B cell (primary cell): ENCODE data around the gene ACAN. TPM values are rescaled to one million over a fixed set of nuclear protein-coding genes. Genes with fewer than 3 reads are reported as not detected.

Experiments used
- ATAC-seq: fragments of 200-7000 bp; cut with Tn5 transposase; one replicate; pipeline ENCODE4 v1.10.0; 2021; ENCODE audit warnings: low read depth, mild to moderate bottlenecking, moderate number of reproducible peaks, moderate library complexity
- CTCF ChIA-PET: fragments of 350-600 bp; sonication (Branson Sonifier 250); formaldehyde crosslinking; loops from one replicate; lab custom pipeline; 2021; ENCODE audit warnings: antibody characterized with exemption, inconsistent platforms; lab: Charles Lee
- POLR2A ChIA-PET: fragments of 350-600 bp; sonication (Branson Sonifier 250); formaldehyde crosslinking; loops from one replicate; lab custom pipeline; 2021; ENCODE audit warnings: antibody characterized with exemption; lab: Charles Lee
- DNase-seq: peaks from one replicate; pipeline ENCODE4 v3.0.0; 2013
- H2AFZ ChIP-seq: 2 replicates; pipeline ENCODE4 v1.6.1; 2012; ENCODE audit warnings: mild to moderate bottlenecking, low read depth, low read length; ENCODE audit not compliant: insufficient read depth, poor library complexity, severe bottlenecking
- H3K27ac ChIP-seq, 2 donors: 1 replicate in 1 of 2; 2 replicates in 1 of 2; pipeline ENCODE4 v1.5.1; 2012 to 2013; ENCODE audit warnings: low read length in 2 of 2, mild to moderate bottlenecking in 2 of 2, moderate library complexity in 1 of 2
- H3K27me3 ChIP-seq, 4 experiments: fragments of 200-600 bp in 1 of 4; sonication (generic) in 1 of 4; replicated peaks in 1 of 4; 1 replicate in 2 of 4; 2 replicates in 2 of 4; pipeline versions ENCODE4 v1.6.1 to v1.7.0; 2013 to 2016; ENCODE audit warnings: low read length in 3 of 4, mild to moderate bottlenecking in 2 of 4, mixed read lengths in 1 of 4, moderate library complexity in 1 of 4; ENCODE audit not compliant: insufficient read depth in 4 of 4, control insufficient read depth in 3 of 4; ENCODE audit errors: control extremely low read depth in 1 of 4
- H3K36me3 ChIP-seq, 2 experiments: replicated peaks in 1 of 2; 1 replicate in 1 of 2; 2 replicates in 1 of 2; pipeline versions ENCODE4 v1.6.1 to v1.7.1; 2013; ENCODE audit warnings: low read length in 1 of 2; ENCODE audit not compliant: insufficient read depth in 2 of 2, control insufficient read depth in 1 of 2; ENCODE audit errors: control extremely low read depth in 1 of 2, extremely low read depth in 1 of 2
- H3K4me1 ChIP-seq, 2 donors: fragments of 200-600 bp in 1 of 2; sonication (generic) in 1 of 2; 1 replicate in 1 of 2; 2 replicates in 1 of 2; pipeline versions ENCODE4 v1.5.1 to v1.6.1; 2013 to 2017; ENCODE audit warnings: low read length in 2 of 2; ENCODE audit not compliant: control insufficient read depth in 2 of 2, insufficient read depth in 2 of 2
- H3K4me2 ChIP-seq: replicated peaks from 2 replicates; pipeline ENCODE3; 2012; ENCODE audit warnings: mild to moderate bottlenecking, low read depth, low read length; ENCODE audit not compliant: poor library complexity, severe bottlenecking
- H3K4me3 ChIP-seq, 5 experiments: fragments of 200-600 bp in 1 of 5; sonication (generic) in 1 of 5; 1 replicate in 3 of 5; 2 replicates in 2 of 5; pipeline versions ENCODE4 v1.5.1 to v1.7.0; 2011 to 2016; ENCODE audit warnings: low read length in 4 of 5, mild to moderate bottlenecking in 4 of 5, low read depth in 2 of 5, control low read depth in 1 of 5, moderate library complexity in 1 of 5; ENCODE audit not compliant: insufficient read depth in 1 of 5; ENCODE audit errors: control extremely low read depth in 1 of 5, extremely low read depth in 1 of 5
- H3K79me2 ChIP-seq: fragments of 200-600 bp; sonication (generic); one replicate; pipeline ENCODE4 v1.6.0; 2016; ENCODE audit warnings: low read length; ENCODE audit not compliant: control insufficient read depth, insufficient read depth
- H3K9ac ChIP-seq: fragments of 200-600 bp; sonication (generic); 2 replicates; pipeline ENCODE4 v1.6.1; 2017; ENCODE audit warnings: mild to moderate bottlenecking, low read length, moderate library complexity
- H3K9me3 ChIP-seq, 3 donors: one replicate each; pipeline versions ENCODE4 v1.6.1 to v1.7.1; 2013; ENCODE audit warnings: low read length in 2 of 3; ENCODE audit not compliant: control insufficient read depth in 2 of 3, insufficient read depth in 1 of 3; ENCODE audit errors: control extremely low read depth in 1 of 3
- H4K20me1 ChIP-seq: 2 replicates; pipeline ENCODE4 v1.6.0; 2012; ENCODE audit warnings: mild to moderate bottlenecking, low read length; ENCODE audit not compliant: insufficient read depth, control insufficient read depth, poor library complexity, severe bottlenecking
- H3K27ac Mint-ChIP-seq: one replicate; pipeline ENCODE4 v1.8.0; 2021; ENCODE audit warnings: mixed read lengths
- H3K27me3 Mint-ChIP-seq: one replicate; pipeline ENCODE4 v1.8.0; 2021; ENCODE audit warnings: mixed read lengths
- H3K4me1 Mint-ChIP-seq: one replicate; pipeline ENCODE4 v1.8.0; 2021; ENCODE audit warnings: mixed read lengths
- H3K4me3 Mint-ChIP-seq: one replicate; pipeline ENCODE4 v1.8.0; 2021; ENCODE audit warnings: mixed read lengths
- H3K9me3 Mint-ChIP-seq: one replicate; pipeline ENCODE4 v1.8.0; 2022; ENCODE audit warnings: mixed read lengths; ENCODE audit not compliant: insufficient read depth
- EZH2 ChIP-seq: IDR thresholded peaks from 2 replicates; pipeline ENCODE4 v1.6.1; 2012; ENCODE audit warnings: borderline replicate concordance, low read depth, mild to moderate bottlenecking, moderate library complexity, low read length; ENCODE audit not compliant: insufficient read depth, poor library complexity, severe bottlenecking
- WGBS: methylation state at CpG from one replicate; pipeline ENCODE4 v1.1.5; 2013; ENCODE audit warnings: missing lambda C conversion rate; ENCODE audit not compliant: insufficient coverage; 5-methylcytosine and 5-hydroxymethylcytosine counted together
- intact Hi-C: fragments of 100-400 bp; cut with micrococcal nuclease; formaldehyde crosslinking; loops from one replicate; pipeline ENCODE4 v1.10.0; 2022
- polyA plus RNA-seq: library from polyadenylated mRNA; depleted of rRNA; stranded (reverse); fragments of >200 nt; gene quantifications from 2 replicates; pipeline ENCODE4 v1.2.3, GENCODE V29; 2012
- total RNA-seq, 2 donors: library from RNA; stranded (reverse); fragments of 120-200 nt in 1 of 2; gene quantifications; 1 replicate in 1 of 2; 2 replicates in 1 of 2; pipeline versions ENCODE4 v1.2.3 to v1.2.4, GENCODE V29; 2013 to 2022
- TF ChIP-seq, protein P1 (sequence below): fragments of 200-600 bp; IDR thresholded peaks from one replicate; pipeline ENCODE4 v1.8.0; 2022; ENCODE audit warnings: antibody characterized with exemption, mild to moderate bottlenecking

ACAN gene
- total and polyA plus RNA-seq, 2 donors (not counting 1 experiment from before 2014, with no cell fraction given), result 0.01 TPM; not detected in 1

DNA sequence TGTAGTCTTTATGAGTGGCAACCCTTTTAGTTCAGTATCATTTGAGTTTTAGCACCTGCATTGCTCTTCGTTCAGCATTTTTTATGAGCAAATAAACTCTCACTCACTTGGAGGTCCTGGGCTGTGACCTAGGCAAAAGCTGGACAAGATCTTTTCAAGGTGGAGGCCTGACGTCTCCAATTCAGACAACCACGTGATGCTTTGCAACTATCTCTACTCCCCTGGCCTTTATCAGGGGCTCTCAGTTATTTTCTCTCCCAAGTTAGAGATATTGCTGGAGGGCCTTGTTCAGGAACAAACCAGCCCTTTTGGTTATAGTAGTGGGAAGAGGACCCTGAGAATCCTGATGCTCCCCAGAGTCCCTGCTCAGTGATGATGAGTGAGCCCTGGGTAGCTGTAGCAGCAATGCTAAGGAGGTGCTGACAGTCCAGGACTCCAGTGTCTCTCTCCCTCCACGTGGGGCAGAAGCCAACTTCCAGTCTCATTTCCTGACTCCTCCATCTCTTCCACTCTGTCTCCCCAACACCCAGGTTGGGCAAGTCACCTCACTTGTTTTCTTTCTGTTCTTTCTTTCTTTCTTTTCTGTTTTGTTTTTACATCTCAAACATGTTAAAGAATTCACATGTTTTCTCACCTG is 61.7 kb downstream of the ACAN start:
- 54% methylated on average over 2 of the region's 4 CpGs for WGBS
- POLR2A ChIA-PET, result no interaction called here
- CTCF ChIA-PET, result interaction anchor here (0.5 kb wide), 1 partner anchor 22 kb away, joined by 3 read pairs; no protein-coding TSS in a partner anchor
- Histone ChIP-seq H3K4me2 (no peak overlapping the region), H3K36me3 (no peaks in the 10 kb centered on the region), H4K20me1 (no peaks in the 10 kb centered on the region), H3K4me3 (no peak overlapping the region), H3K79me2 (no peaks in the 10 kb centered on the region), H3K4me1 (no peaks in the 10 kb centered on the region), H3K27ac (no peak overlapping the region), H2AFZ (no peak overlapping the region), H3K9ac (no peak overlapping the region), H3K9me3 (peaks cover 0 to 2% (median 0%) of the 10 kb centered on the region in 3 donors), H3K27me3 (peaks cover 0 to 3% (median 0%) of the 10 kb centered on the region in 4 experiments)
- H3K4me1 Mint-ChIP-seq, result no peaks in the 10 kb centered on the region
- no peak for TF ChIP-seq EZH2
- TF ChIP-seq, protein P1, sequence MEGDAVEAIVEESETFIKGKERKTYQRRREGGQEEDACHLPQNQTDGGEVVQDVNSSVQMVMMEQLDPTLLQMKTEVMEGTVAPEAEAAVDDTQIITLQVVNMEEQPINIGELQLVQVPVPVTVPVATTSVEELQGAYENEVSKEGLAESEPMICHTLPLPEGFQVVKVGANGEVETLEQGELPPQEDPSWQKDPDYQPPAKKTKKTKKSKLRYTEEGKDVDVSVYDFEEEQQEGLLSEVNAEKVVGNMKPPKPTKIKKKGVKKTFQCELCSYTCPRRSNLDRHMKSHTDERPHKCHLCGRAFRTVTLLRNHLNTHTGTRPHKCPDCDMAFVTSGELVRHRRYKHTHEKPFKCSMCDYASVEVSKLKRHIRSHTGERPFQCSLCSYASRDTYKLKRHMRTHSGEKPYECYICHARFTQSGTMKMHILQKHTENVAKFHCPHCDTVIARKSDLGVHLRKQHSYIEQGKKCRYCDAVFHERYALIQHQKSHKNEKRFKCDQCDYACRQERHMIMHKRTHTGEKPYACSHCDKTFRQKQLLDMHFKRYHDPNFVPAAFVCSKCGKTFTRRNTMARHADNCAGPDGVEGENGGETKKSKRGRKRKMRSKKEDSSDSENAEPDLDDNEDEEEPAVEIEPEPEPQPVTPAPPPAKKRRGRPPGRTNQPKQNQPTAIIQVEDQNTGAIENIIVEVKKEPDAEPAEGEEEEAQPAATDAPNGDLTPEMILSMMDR, result no peak
- no peak overlapping the region for H3K27ac Mint-ChIP-seq
- DNase-seq (no peak), ATAC-seq (no peak)
- intact Hi-C loops, result no loop called here
- H3K27me3 Mint-ChIP-seq, result peaks cover 6% of the 10 kb centered on the region
- no peak overlapping the region for H3K4me3 Mint-ChIP-seq
- no peaks in the 10 kb centered on the region for H3K9me3 Mint-ChIP-seq

DNA sequence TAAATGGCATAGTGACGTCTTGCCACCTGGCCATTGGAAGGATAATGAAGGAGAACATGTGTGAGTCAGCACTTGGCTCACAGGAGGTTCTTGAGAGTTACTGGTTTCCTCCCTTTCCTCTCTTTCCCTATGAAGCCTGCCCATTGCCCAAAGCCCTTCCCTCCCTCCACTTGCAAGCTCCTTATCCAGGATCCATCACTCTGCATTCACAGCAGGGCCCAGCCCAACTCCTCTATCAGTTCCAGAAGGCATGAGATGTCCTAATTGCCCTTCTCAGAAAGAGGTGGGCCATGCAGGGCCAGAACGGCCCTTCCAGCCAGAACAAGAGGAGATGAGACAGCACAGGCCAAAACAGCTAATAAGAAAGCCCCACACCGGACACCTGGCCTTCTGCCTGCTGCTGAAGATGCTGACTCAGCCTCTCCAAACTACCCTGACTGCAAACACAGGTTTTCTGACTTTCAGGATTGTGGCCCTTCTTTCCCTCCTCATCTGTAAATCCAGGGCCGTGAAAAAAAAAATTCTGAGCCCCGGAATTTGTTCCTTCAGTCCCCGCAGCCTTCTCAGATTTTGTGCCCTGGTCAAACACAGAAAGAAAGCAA is 62.4 kb downstream of the ACAN start:
- Histone ChIP-seq H3K4me1 (no peaks in the 10 kb centered on the region), H3K79me2 (no peaks in the 10 kb centered on the region), H3K4me2 (no peak overlapping the region), H4K20me1 (no peaks in the 10 kb centered on the region), H3K27ac (no peak overlapping the region), H3K27me3 (peaks cover 0 to 3% (median 0%) of the 10 kb centered on the region in 4 experiments), H3K4me3 (no peak overlapping the region), H3K9me3 (peaks cover 0 to 2% (median 0%) of the 10 kb centered on the region in 3 donors), H2AFZ (no peak overlapping the region), H3K9ac (no peak overlapping the region), H3K36me3 (no peaks in the 10 kb centered on the region)
- 84% methylated on average over 5 of the region's 6 CpGs for WGBS
- no peaks in the 10 kb centered on the region for H3K4me1 Mint-ChIP-seq
- POLR2A ChIA-PET, result no interaction called here
- ATAC-seq, result no peak
- DNase-seq, result no peak
- CTCF ChIA-PET, result no interaction called here
- H3K27me3 Mint-ChIP-seq, result peaks cover 8% of the 10 kb centered on the region
- H3K27ac Mint-ChIP-seq, result no peak overlapping the region
- no peak overlapping the region for H3K4me3 Mint-ChIP-seq
- TF ChIP-seq, protein P1, result no peak
- no peak for TF ChIP-seq EZH2
- H3K9me3 Mint-ChIP-seq, result no peaks in the 10 kb centered on the region
- intact Hi-C loops, result no loop called here
